KBM-7 (cell line): Measurements from ENCODE around the gene RRP1B.

Source experiments
- DNase-seq: peaks from one replicate; pipeline ENCODE4 v3.0.0-alpha.2; 2015
- in situ Hi-C: fragments of 300-500 bp; cut with MboI; formaldehyde crosslinking; loops from 2 replicates; pipeline ENCODE4 v1.14.3; 2020; ENCODE audit warnings: low sequenced_read_pairs, low pct_unique_long_range_greater_than_20kb, mixed read lengths

RRP1B gene

DNA sequence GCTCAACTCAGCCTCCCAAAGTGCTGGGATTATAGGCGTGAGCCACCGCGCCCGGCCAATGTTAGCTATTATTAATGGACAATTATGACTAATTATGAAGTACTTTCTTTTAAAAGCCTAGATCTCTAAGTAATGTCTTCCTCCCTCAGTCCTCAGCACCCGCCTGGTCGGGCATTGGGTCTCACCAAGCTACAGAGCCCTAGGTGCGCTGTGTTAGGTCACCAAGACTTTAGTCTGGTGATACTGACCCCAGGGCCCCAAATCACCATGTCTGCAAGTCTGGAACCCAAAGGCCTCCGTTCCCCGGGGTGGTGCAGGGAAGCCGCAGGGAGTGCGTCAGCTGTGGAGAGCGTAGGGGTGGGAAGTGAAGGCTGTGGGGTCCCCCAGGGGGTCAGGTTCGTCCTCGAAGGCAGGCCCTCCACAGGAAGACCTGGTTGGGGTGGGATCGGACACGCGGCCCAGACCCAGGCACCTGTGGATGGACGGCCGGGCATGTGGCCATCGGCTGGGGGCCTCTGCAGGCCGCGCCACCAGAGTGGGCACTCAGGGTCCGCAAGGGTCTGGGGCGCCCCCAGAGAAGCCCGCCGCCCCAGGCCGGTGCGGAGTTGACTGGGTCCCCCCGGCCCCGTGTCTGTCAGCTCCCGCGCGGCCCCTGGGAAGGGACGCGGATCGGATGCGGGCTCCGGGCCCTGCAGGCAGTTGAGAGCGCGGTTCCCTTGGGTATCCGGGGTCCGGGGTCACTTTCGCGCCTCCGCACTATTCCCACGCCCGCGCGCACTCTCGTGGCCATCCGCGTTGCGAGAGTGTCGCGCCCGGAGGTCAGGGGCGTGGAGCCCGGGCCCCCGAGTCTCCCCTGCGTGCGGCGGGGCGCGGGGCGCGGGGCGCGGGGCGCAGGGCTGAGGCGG, 58.9 kb downstream of the RRP1B start:
- DNase-seq = no peak
- in situ Hi-C loops = no loop called here

GRCh38 chr21:43718872-43719747, 59.8 kb downstream of the RRP1B start, which contains the start of gene PDXK:
TSS of gene PDXK (plus strand) at chr21:43719129. CDS start at chr21:43719295, 166 bp downstream.
- peak; percentile 72 for DNase-seq
- in situ Hi-C loops = no loop called here

DNA sequence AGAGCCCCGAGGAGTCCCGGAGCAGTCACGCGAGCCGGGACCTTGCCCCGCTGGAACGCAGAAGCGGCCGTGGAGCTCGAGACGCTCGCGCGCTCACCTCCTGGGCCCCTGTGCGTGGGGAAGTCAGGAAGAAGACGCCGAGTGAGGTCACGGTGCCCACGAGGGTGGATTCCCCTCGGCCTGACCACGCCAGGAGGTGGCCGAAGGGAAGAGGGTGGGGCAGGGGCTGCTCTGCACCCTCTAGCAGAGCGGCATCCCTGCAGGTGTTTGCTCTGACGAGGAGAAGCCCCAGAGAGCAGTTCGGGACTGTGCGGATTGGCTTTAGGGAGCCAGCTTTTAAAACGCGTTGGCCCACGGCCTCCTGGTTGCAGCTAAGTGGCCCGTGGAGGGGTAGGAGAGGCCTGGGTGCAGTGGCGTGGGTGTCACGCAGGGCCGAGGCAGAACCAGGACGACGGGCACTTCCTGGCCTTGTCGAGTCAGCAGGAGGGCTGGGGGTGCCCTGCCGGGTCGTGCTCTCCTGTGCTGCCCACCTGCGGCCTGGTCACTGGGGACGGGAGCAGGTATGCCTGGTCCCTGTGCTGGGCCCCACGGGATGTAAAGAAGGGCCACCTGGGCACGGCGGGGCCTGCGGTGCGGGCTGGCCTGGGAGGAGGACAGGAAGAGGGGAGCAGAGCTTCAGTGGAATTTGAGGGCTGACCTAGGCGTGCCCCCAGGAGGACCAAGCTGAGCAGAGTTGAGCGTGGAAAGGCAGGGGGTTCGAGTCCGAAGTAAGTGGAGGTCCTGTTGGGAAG, 60.6 kb downstream of the RRP1B start:
- DNase-seq = peak; percentile 16
- in situ Hi-C loops = no loop called here

DNA sequence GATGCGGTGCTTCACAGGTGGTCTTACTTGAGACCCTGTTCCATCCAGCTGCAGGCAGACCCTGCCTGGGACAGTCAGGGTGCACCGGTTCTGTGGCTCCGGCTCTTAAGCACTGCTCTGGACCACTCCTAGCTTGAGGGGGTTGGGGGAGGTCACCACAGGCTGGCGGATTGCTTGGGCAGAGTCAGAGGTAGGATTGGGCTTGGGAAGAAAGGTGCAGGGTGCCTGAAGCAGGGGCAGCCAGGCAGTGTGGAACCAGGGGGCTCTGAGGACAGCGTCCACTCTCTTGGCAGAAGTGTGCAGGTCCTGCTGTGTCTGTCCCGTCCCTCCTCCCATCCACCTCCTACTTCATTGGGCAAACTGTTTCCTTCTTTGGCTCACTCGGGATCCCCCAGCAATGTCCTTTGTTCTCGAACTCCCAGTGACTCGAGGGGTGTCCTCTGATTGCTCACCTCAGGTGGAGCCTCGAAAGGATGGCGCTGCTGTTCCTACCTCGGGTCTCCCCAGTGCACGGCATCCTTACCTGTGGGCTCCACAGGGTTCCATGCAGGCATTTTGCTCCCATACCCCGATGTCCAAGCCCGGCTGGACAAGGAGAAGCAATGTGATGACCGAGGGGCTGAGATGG, 61.3 kb downstream of the RRP1B start:
- no peak for DNase-seq
- in situ Hi-C loops = no loop called here

GRCh38 chr21:43721206-43721605, 61.8 kb downstream of the RRP1B start:
- DNase-seq = no peak
- in situ Hi-C loops = no loop called here

DNA sequence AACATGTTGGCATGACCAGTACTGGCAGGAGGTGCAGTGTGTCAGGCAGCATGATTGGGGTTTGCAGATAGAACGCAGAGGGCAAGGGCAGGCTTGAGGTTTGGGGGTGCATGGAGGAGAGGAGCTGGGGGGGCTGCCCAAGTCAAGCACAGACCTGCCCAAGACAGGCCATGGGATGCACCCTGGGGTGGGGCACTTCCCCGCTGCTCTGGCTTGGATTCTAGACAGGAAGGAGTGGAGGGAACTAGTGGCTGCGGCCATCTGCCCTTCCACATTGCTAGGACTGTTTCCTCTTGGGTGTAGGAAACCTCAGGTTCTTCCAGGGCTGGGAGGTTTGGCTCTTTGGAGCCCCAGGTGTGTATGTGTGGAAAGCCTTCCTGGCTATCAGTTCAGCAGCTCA, 62.6 kb downstream of the RRP1B start:
- in situ Hi-C loops = no loop called here
- no peak for DNase-seq

GRCh38 chr21:43723648-43724047, 64.3 kb downstream of the RRP1B start:
- in situ Hi-C loops = no loop called here

GRCh38 chr21:43726686-43727518, 67.5 kb downstream of the RRP1B start:
- in situ Hi-C loops = loop anchor here (25.0 kb wide), 1 partner anchor 735 kb away; the partner anchor contains the start of gene LRRC3
- peak; percentile 64 for DNase-seq

More at GRCh38 chr21:43723648-43724047, 64.3 kb downstream of the RRP1B start:
- no peak for DNase-seq

GRCh38 chr21:43727519-43728153, 68.3 kb downstream of the RRP1B start:
- in situ Hi-C loops = loop anchor here (25.0 kb wide), 1 partner anchor 735 kb away; the partner anchor contains the start of gene LRRC3
- DNase-seq = peak; percentile 49

GRCh38 chr21:43728154-43728466, 68.8 kb downstream of the RRP1B start:
- in situ Hi-C loops = loop anchor here (25.0 kb wide), 1 partner anchor 734 kb away; the partner anchor contains the start of gene LRRC3
- no peak for DNase-seq

DNA sequence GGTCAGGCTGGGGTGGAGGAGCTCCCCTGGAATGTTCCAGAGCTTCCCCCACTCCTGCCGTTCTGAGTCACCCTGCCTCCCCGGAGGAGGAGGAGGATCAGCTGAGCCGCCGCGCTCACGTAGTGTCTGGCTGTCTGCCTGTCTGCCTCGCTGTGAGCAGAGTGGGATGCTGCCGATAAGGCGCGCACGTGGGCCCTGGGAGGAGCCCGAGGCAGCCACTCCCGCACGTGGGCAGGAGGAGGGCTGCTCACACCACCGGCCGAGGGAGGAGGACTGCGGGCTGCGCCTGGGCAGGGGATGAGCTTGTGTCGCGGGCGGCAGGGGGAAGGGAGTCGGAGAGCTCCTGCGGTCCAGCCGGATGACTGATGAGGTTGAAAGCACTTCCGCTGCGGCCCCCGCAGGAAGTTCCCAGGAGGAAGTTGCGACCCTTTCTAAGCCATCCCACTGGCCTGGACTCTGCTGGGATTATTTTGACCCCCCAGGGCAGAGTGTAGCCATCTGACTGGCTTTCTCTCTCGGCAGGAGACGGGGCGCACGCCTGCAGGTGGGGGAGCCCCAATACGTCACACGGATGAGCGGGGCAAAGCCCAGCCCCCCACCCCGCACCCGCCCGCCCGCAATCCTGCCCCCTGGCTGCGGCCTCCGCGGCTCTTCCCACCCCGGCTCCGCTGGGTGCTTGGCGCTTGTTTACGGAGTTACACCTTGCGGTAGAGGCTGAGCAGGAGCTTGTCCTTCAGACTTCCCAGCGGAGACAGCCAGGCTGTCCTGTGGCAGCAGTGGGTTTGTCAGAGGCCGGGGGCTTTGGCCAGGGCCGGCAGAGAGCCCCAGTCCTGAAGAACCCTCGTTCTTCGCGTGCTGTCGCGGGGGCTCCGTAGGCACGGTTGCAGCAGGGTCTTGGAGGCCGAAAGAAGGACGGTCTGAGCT, 69.4 kb downstream of the RRP1B start:
- peak; percentile 95 for DNase-seq
- in situ Hi-C loops = loop anchor here (25.0 kb wide), 1 partner anchor 734 kb away; the partner anchor contains the start of gene LRRC3

GRCh38 chr21:43731476-43731875, 72.1 kb downstream of the RRP1B start:
- DNase-seq = no peak
- in situ Hi-C loops = loop anchor here (25.0 kb wide), 1 partner anchor 731 kb away; the partner anchor contains the start of gene LRRC3

DNA sequence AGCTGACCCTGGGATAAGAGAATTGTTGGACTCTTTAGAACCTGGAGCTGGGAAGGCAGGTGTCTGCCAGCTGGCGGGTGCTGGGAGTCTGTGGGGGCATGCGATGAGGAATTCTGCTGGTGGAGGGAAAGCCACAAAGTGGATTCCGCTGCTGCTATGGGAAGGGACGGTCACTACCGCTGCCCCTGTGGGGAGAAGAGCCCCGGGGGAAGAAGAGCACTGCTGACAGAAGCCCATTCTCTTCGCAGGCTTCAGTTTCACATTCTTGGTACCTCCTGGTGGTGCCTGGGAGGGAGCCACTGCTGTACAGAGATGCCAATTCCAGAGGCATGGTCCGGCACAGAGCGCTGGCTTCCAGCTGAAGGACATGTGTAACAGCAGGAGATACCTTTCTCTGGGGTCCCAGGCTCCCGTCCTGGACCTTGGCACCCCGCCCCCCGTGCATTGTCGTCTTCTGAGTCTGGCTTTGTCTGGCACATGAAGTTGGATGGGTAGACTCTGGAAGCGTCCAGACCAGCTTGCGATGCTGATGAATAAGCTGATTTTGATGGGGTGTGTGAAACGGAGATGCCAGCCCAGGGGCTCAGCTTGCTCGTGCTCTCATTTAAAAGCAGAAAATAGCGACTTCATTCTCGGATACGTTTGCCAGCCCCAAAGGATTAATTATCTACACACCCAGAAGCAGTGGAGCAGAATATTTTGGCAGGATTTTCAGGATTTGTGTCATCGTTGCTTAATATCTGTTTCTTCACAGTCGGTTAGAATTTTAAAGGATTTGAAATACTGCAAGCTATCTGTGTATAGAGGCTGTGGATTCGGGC, 72.7 kb downstream of the RRP1B start:
- in situ Hi-C loops = loop anchor here (25.0 kb wide), 1 partner anchor 730 kb away; the partner anchor contains the start of gene LRRC3
- no peak for DNase-seq

- no peak for DNase-seq
- in situ Hi-C loops = loop anchor here (25.0 kb wide), 1 partner anchor 729 kb away; the partner anchor contains the start of gene LRRC3
Observed at GRCh38 chr21:43733060-43733459, 73.7 kb downstream of the RRP1B start.

- no peak for DNase-seq
- in situ Hi-C loops = loop anchor here (25.0 kb wide), 1 partner anchor 729 kb away; the partner anchor contains the start of gene LRRC3
Observed at GRCh38 chr21:43733529-43734071, 74.2 kb downstream of the RRP1B start.
